T-helper 1 cell treated with Interleukin-12 subunit alpha and Interleukin-12 subunit beta and Interleukin-4 antibody, amounts not matched to agents 30 μg/mL and 1 μg/mL, for 36 hours (primary cell): ENCODE measurements around the gene ZNF660.
A peak's percentile ranks its signal among the peaks of the same experiment; 100 is the strongest.
"Not testable (repeated sequence)": the region's sequence is repeated elsewhere in the genome, so short reads cannot be mapped to it uniquely, and the experiment has no call there.

Experiments used
- H3K27ac Mint-ChIP-seq: one replicate; pipeline ENCODE4 v1.8.0; 2021; ENCODE audit warnings: mild to moderate bottlenecking, mixed read lengths
- H3K27me3 Mint-ChIP-seq: one replicate; pipeline ENCODE4 v1.8.0; 2021; ENCODE audit warnings: low read depth, mixed read lengths
- H3K36me3 Mint-ChIP-seq: one replicate; pipeline ENCODE4 v1.8.0; 2021; ENCODE audit warnings: low read depth, mixed read lengths
- H3K4me1 Mint-ChIP-seq: one replicate; pipeline ENCODE4 v1.8.0; 2021; ENCODE audit warnings: low read depth, mixed read lengths
- H3K4me3 Mint-ChIP-seq: one replicate; pipeline ENCODE4 v1.8.0; 2021; ENCODE audit warnings: mild to moderate bottlenecking, moderate library complexity, mixed read lengths
- H3K9me3 Mint-ChIP-seq: one replicate; pipeline ENCODE4 v1.8.0; 2021; ENCODE audit warnings: mixed read lengths

The ZNF660 gene

GRCh38 chr3:44584646-44585501 lies at the start of gene ZNF660:
ZNF660 (plus strand) TSS chr3:44584964; CDS start chr3:44594194, 9,230 bp downstream.
- H3K4me3 Mint-ChIP-seq, result no peak within 1 kb of the TSS
- H3K9me3 Mint-ChIP-seq, result peaks cover 24% of the 10 kb centered on the region
- H3K27me3 Mint-ChIP-seq, result peaks cover 18% of the 10 kb centered on the region
- no peaks in the 10 kb centered on the region for H3K36me3 Mint-ChIP-seq
- no peak within 1 kb of the TSS for H3K27ac Mint-ChIP-seq
- H3K4me1 Mint-ChIP-seq, result peaks cover 2% of the 10 kb centered on the region

DNA sequence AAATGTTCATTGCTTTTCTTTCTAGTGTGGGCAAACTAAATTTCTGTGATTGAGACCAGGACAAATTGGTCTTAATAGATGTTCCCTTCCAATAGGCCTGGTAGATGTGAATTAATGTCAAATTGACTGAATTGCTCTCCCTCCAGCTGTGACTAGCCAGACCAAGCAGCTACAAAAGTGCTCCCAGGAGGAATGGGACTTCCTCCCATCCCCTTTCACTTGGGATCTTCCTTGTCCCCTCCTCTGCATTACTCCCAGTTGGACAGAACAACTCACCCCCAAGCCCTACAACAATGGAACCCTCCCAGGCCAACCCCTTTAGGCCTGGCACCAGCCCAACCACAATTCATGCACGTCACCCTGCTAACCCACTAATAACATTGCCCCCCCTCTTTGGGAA lies 49.4 kb upstream of the ZNF660 start:
- Mint-ChIP-seq H3K4me1 (peaks cover 2% of the 10 kb centered on the region), H3K36me3 (no peaks in the 10 kb centered on the region), H3K4me3 (no peak overlapping the region), H3K27me3 (peaks cover 3% of the 10 kb centered on the region), H3K27ac (no peak overlapping the region), H3K9me3 (no peaks in the 10 kb centered on the region)

GRCh38 chr3:44544811-44545210 lies 40.0 kb upstream of the ZNF660 start:
- not testable (repeated sequence) for H3K27me3 Mint-ChIP-seq, H3K9me3 Mint-ChIP-seq, H3K4me3 Mint-ChIP-seq, H3K36me3 Mint-ChIP-seq, H3K27ac Mint-ChIP-seq, H3K4me1 Mint-ChIP-seq

GRCh38 chr3:44554626-44555592 lies 29.9 kb upstream of the ZNF660 start, which contains the start of gene ZKSCAN7:
ZKSCAN7 (plus strand) TSS chr3:44555193; CDS start chr3:44557048, 1,855 bp downstream.
- Mint-ChIP-seq H3K4me3 (peak within 1 kb of the TSS; percentile 84), H3K4me1 (peaks cover 14% of the 10 kb centered on the region), H3K36me3 (peaks cover 7% of the 10 kb centered on the region), H3K27ac (peak within 1 kb of the TSS; percentile 60), H3K27me3 (no peaks in the 10 kb centered on the region), H3K9me3 (peaks cover 29% of the 10 kb centered on the region)

GRCh38 chr3:44555723-44556122 lies 29.0 kb upstream of the ZNF660 start:
- Mint-ChIP-seq H3K9me3 (peaks cover 34% of the 10 kb centered on the region), H3K27me3 (no peaks in the 10 kb centered on the region), H3K4me3 (peak overlapping the region; percentile 84), H3K4me1 (peaks cover 14% of the 10 kb centered on the region), H3K27ac (peak overlapping the region; percentile 3), H3K36me3 (peaks cover 7% of the 10 kb centered on the region)

DNA sequence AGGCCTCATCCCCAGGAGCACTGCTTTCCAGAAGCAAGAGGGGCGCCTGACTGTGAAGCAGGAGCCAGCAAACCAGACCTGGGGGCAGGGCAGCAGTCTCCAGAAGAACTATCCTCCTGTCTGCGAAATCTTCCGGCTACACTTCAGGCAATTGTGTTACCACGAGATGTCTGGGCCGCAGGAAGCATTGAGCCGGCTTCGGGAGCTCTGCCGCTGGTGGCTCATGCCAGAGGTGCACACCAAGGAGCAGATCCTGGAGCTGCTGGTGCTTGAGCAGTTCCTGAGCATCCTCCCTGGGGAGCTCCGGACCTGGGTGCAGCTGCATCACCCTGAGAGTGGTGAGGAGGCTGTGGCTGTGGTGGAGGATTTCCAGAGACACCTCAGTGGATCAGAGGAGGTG lies 27.7 kb upstream of the ZNF660 start:
- Mint-ChIP-seq H3K9me3 (peaks cover 41% of the 10 kb centered on the region), H3K4me3 (no peak overlapping the region), H3K27ac (no peak overlapping the region), H3K4me1 (peaks cover 14% of the 10 kb centered on the region), H3K27me3 (no peaks in the 10 kb centered on the region), H3K36me3 (peaks cover 7% of the 10 kb centered on the region)

DNA sequence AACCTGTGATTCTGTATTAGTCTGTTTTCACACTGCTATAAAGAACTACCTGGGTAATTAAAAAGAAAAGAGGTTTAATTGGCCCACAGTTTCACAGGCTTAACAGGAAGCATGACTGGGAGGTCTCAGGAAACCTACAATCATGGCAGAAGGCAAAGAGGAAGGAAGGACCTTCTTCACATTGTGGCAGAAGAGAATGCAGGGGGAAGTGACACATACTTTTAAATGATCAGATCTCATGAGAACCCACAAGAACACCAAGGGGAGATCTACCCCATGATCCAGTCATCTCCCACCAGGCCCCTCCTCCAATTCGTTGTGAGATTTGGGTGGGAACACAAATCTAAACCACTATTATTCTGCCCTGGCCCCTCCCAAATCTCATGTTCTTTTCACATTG lies 23.7 kb upstream of the ZNF660 start:
- Mint-ChIP-seq H3K4me1 (peaks cover under 1% of the 10 kb centered on the region), H3K4me3 (no peak overlapping the region), H3K36me3 (peaks cover 6% of the 10 kb centered on the region), H3K9me3 (peaks cover 50% of the 10 kb centered on the region), H3K27ac (no peak overlapping the region), H3K27me3 (no peaks in the 10 kb centered on the region)

- Mint-ChIP-seq H3K36me3 (peaks cover 8% of the 10 kb centered on the region), H3K4me1 (no peaks in the 10 kb centered on the region), H3K9me3 (peaks cover 53% of the 10 kb centered on the region), H3K4me3 (no peak overlapping the region), H3K27me3 (no peaks in the 10 kb centered on the region), H3K27ac (no peak overlapping the region)
Observed at GRCh38 chr3:44562147-44562546, 22.6 kb upstream of the ZNF660 start.

DNA sequence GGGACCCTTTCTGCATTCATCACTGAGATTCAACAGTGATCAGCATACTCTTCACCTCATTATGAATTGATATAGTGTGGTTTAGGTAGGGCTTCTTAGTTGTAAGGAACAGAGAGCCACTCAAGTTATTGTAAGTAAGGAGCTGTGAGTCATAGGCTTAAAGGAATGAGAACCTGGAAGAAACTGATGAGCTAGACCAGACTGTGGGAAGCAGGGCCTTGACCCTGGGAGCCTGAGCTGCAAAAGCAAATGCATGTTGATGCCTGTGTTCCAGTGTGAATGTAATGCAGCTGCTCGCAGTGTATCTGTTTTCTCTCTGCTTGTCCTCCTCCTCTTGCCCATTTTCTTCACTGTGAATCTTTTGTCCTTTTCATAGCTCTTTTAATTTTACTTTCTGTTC lies 16.2 kb upstream of the ZNF660 start:
- peaks cover 69% of the 10 kb centered on the region for H3K9me3 Mint-ChIP-seq
- H3K27me3 Mint-ChIP-seq, result no peaks in the 10 kb centered on the region
- H3K36me3 Mint-ChIP-seq, result peaks cover 16% of the 10 kb centered on the region
- no peak overlapping the region for H3K27ac Mint-ChIP-seq
- no peak overlapping the region for H3K4me3 Mint-ChIP-seq
- H3K4me1 Mint-ChIP-seq, result no peaks in the 10 kb centered on the region

DNA sequence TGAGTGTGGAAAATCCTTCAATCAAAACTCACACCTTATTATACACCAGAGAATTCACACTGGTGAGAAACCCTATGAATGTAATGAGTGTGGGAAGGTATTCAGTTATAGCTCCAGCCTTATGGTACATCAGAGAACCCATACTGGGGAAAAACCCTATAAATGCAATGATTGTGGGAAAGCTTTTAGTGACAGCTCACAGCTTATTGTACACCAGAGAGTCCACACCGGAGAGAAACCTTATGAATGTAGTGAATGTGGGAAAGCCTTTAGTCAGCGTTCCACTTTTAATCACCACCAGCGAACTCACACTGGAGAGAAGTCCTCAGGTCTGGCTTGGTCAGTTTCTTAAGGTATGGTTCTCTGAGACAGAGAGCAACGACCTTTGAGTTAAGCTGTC lies 13.7 kb upstream of the ZNF660 start:
- Mint-ChIP-seq H3K36me3 (peaks cover 12% of the 10 kb centered on the region), H3K27ac (no peak overlapping the region)

DNA sequence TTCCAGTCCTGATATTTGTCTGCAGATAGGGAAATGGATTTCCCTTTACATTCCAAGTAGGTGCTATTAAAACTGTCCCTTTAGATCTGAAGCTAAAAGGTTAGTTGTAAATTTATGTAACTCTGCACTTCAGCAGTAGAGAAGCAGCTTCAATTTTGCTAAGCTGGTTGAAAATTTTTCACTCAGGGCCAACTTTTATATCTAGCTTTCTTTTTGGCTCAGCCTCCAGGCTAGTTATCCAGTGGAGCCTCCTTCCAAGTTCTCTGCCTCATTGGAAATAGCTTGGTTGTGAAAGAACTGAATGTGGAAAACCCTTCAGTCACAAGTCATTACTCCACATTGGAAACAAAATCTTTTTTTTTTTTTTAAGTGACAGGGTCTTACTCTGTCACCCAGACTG lies 8.2 kb upstream of the ZNF660 start:
- peaks cover 38% of the 10 kb centered on the region for H3K9me3 Mint-ChIP-seq
- no peak overlapping the region for H3K4me3 Mint-ChIP-seq
- H3K36me3 Mint-ChIP-seq, result peaks cover 5% of the 10 kb centered on the region
- H3K27me3 Mint-ChIP-seq, result no peaks in the 10 kb centered on the region
- no peak overlapping the region for H3K27ac Mint-ChIP-seq
- H3K4me1 Mint-ChIP-seq, result no peaks in the 10 kb centered on the region

More for the DNA sequence above, 13.7 kb upstream of the ZNF660 start:
- Mint-ChIP-seq H3K27me3 (no peaks in the 10 kb centered on the region), H3K4me1 (no peaks in the 10 kb centered on the region), H3K4me3 (no peak overlapping the region), H3K9me3 (peaks cover 55% of the 10 kb centered on the region)

DNA sequence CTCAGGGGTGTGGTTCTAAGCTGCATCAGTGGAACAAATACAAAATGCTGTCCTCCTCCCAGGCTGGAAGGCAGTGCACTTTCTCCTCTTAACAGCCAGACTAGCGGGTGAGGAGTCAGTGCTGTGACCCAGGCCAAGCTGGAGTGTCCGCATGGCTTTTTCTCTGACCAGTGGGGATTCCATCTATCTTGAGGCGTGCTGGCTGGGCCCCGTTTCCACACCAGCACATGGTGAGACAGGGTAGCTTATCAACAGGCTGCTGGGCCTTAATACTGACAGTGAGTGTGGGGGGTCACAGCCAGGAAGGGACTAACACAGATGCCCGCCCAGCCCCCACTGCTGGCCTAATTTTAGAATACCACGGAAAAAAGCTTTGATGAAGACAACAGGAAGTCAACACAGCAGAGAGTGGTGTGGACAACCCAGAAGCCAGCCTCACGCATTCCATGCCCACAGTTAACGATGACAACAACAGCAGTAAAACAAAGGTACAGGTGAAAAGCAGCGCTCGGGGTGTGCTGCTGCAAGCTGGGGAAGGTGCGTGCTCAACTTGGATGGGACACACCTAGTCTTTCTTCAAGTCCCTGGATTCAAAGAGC lies 7.3 kb upstream of the ZNF660 start:
- peaks cover 31% of the 10 kb centered on the region for H3K9me3 Mint-ChIP-seq
- not testable (repeated sequence) for H3K27ac Mint-ChIP-seq, H3K36me3 Mint-ChIP-seq, H3K4me3 Mint-ChIP-seq, H3K4me1 Mint-ChIP-seq, H3K27me3 Mint-ChIP-seq

DNA sequence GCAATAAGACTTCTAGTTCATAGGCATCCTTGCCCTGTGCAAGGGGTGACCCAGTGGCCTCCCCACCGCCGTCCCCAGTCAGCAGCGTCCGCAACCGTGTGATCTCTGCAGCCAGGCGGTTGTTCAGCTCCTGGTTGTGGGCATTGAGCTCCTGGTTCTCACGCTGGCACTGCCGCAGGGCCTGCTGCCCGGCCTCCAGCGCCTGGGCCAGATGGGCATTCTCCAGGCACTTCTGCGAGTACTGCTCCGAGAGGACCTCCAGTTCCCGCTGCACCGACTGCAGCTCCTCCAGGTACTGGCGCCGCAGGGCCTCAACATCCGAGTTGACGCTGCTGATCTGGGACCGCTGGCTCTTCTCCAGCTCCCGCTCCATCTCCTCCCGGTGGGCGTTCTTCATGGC lies 6.4 kb upstream of the ZNF660 start:
- not testable (repeated sequence) for H3K27me3 Mint-ChIP-seq, H3K4me1 Mint-ChIP-seq, H3K27ac Mint-ChIP-seq, H3K36me3 Mint-ChIP-seq, H3K4me3 Mint-ChIP-seq
- H3K9me3 Mint-ChIP-seq, result peaks cover 26% of the 10 kb centered on the region

- not testable (repeated sequence) for H3K27me3 Mint-ChIP-seq, H3K4me3 Mint-ChIP-seq, H3K36me3 Mint-ChIP-seq, H3K4me1 Mint-ChIP-seq, H3K27ac Mint-ChIP-seq
- peaks cover 30% of the 10 kb centered on the region for H3K9me3 Mint-ChIP-seq
Observed at GRCh38 chr3:44578924-44579515, 5.7 kb upstream of the ZNF660 start.
